Heart left ventricle (tissue), 16 donors: Measurements from ENCODE around the gene MAML1. TPM values are rescaled to one million over a fixed set of nuclear protein-coding genes. Genes with fewer than 3 reads are reported as not detected.

Experiments used
- ATAC-seq, 4 donors: fragments of 200-7000 bp; cut with Tn5 transposase; one replicate each; pipeline ENCODE4 v1.9.1; 2020 to 2022; ENCODE audit warnings: moderate library complexity in 4 of 4, mild to moderate bottlenecking in 3 of 4, moderate number of reproducible peaks in 1 of 4
- DNase-seq, 5 donors: peaks; one replicate each; pipeline ENCODE4 v3.0.0-alpha.2; 2020
- H3K27ac ChIP-seq, 12 donors: fragments of 200-600 bp; sonication (generic) in 4 of 12; one replicate each; pipeline versions ENCODE4 v1.5.0 to v1.8.0; 2016 to 2022; ENCODE audit warnings: mild to moderate bottlenecking in 2 of 12
- H3K27me3 ChIP-seq, 9 donors: fragments of 200-600 bp; sonication (generic) in 2 of 9; one replicate each; pipeline versions ENCODE4 v1.5.1 to v1.8.0; 2016 to 2022; ENCODE audit warnings: mild to moderate bottlenecking in 3 of 9
- H3K36me3 ChIP-seq, 9 donors: fragments of 200-600 bp; sonication (generic) in 2 of 9; one replicate each; pipeline versions ENCODE4 v1.5.0 to v1.8.0; 2018 to 2022; ENCODE audit warnings: mild to moderate bottlenecking in 2 of 9
- H3K4me1 ChIP-seq, 12 donors: fragments of 200-600 bp; sonication (generic) in 4 of 12; one replicate each; pipeline versions ENCODE4 v1.5.0 to v1.8.0; 2016 to 2022; ENCODE audit warnings: mild to moderate bottlenecking in 3 of 12
- H3K4me3 ChIP-seq, 12 donors: fragments of 200-600 bp; sonication (generic) in 4 of 12; one replicate each; pipeline versions ENCODE4 v1.5.0 to v1.8.0; 2017 to 2022; ENCODE audit warnings: mild to moderate bottlenecking in 9 of 12, moderate library complexity in 4 of 12
- H3K9me3 ChIP-seq, 12 donors: fragments of 200-600 bp; sonication (generic) in 4 of 12; one replicate each; pipeline versions ENCODE4 v1.5.0 to v1.8.0; 2016 to 2022; ENCODE audit warnings: mild to moderate bottlenecking in 1 of 12
- POLR2A ChIP-seq, 2 donors: fragments of 450-650 bp; IDR thresholded peaks; one replicate each; pipeline ENCODE4 v1.6.1; 2017; ENCODE audit warnings: antibody characterized with exemption in 2 of 2, mild to moderate bottlenecking in 2 of 2, moderate library complexity in 2 of 2
- WGBS, 4 donors: extraction: QIAGEN DNeasy Blood & Tissue Kit in 2 of 4; methylation state at CpG; one replicate each; pipeline versions ENCODE4 v1.1.5 to v1.1.7; 2013 to 2018; 5-methylcytosine and 5-hydroxymethylcytosine counted together
- intact Hi-C, 10 donors: fragments of 100-400 bp; cut with DNase I; formaldehyde crosslinking; loops; one replicate each; pipeline versions ENCODE4 v1.11.1 to v1.14.2; 2022
- polyA plus RNA-seq, 2 donors: library from polyadenylated mRNA; stranded (reverse); fragments of 200-250 nt; gene quantifications; one replicate each; pipeline ENCODE4 v1.2.3, GENCODE V29; 2013
- total RNA-seq, 9 donors: library from RNA; depleted of rRNA in 2 of 9; stranded (reverse); fragments of >200 nt in 2 of 9; fragmentation: NEBNext Ultra II Directional in 3 of 9; extraction: Animal tissue kit (Norgen Biotek cat#: 25700) in 3 of 9; gene quantifications; one replicate each; pipeline versions ENCODE4 v1.1.0 to v1.2.4, GENCODE V29; 2016 to 2023
- TF ChIP-seq, protein P1 (sequence below), 12 donors: fragments of 200-600 bp; sonication (generic) in 4 of 12; IDR thresholded peaks; one replicate each; pipeline versions ENCODE4 v1.5.0 to v1.8.0; 2018 to 2022; ENCODE audit warnings: antibody characterized with exemption in 12 of 12, mild to moderate bottlenecking in 5 of 12
- donor health status: ischemic (EF 13 %, LVEDD 7.1; RV severe dilation, severe dysfunction).
- donor health status: healthy with polysubstance abuse.
- donor health status: DM: no; HTN: yes; CAD: no.
- donor health status: DM: no; HTN: no; CAD: no.
- donor health status: ischemic (EF 25% LVEDD 6.9; RV normal size, moderate dysfunction).
- donor health status: ischemic (EF 25% LVEDD 5.7; RV mildly dilated, moderate dysfunction).
- donor health status: healthy.
- donor health status: DM: yes; HTN: yes; CAD: no.
- donor health status: ischemic (EF 35%, LVEDD 5.7; RV mildly dilated, moderate dysfunction).
- donor health status: nonischemic (EF 11% LVEDD 7.7; RV severe dilation, severe dysfunction).
- donor health status: DM: yes; HTN: yes; CAD: no.
- donor health status: PGD.
- donor health status: ischemic (EF 29% LVEDD 5.4; RV normal size, mild dysfunction).
- donor health status: nonischemic (EF 23%, LVEDD 6.1; RV moderate dilation, normal function).

MAML1 gene
- total and polyA plus RNA-seq, 11 donors = 6.9 to 18.0 (median 11.8) TPM

DNA sequence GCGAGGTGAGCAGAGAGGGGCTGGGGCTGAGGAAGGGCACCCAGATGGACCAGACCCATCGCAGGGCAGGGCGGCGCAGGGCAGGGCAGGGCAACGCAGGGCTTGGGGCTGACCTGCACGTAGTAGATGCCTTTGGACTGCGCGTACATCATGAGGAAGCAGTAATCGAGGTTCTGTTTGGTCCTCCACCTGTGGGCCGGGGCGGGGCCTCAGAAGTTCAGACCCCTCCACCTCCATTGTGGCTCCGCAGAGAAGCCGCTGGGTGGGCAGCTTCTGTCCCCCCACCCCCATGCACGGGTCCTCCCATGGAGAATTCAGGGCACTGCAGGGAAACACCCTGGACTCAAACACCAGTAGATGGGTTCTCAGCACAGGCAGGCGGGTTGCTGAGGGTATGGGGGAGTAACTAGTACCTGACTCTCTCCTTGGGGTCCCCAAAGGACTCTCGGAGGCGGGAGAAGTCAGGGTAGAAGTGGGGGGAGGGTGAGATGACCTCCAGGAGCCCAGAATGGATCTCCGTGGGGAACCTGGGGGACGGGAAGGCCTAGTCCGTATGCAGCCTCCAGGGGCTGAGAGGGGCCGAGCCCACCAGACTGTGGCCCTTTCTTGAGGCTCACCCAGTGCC lies 67.6 kb downstream of the MAML1 start:
- intact Hi-C loops = loop anchor here in 6 of 10 donors (5.0 to 10.0 kb wide), 3 partner anchors 55 to 107 kb away; partner anchors contain the start of genes TBC1D9B (in 6 of the 6) and MRNIP (in 1 of the 6)
- WGBS, 4 donors = 95 to 96% (median 95%) methylated on average over 20 to 21 of the region's 21 CpGs
- Histone ChIP-seq H3K9me3 (no peaks in the 10 kb centered on the region), H3K27ac (no peak overlapping the region), H3K27me3 (no peaks in the 10 kb centered on the region), H3K36me3 (peaks cover 7 to 56% (median 42%) of the 10 kb centered on the region in 9 donors), H3K4me1 (peaks cover 4 to 55% (median 47%) of the 10 kb centered on the region in 12 donors), H3K4me3 (no peak overlapping the region)
- TF ChIP-seq, protein P1, sequence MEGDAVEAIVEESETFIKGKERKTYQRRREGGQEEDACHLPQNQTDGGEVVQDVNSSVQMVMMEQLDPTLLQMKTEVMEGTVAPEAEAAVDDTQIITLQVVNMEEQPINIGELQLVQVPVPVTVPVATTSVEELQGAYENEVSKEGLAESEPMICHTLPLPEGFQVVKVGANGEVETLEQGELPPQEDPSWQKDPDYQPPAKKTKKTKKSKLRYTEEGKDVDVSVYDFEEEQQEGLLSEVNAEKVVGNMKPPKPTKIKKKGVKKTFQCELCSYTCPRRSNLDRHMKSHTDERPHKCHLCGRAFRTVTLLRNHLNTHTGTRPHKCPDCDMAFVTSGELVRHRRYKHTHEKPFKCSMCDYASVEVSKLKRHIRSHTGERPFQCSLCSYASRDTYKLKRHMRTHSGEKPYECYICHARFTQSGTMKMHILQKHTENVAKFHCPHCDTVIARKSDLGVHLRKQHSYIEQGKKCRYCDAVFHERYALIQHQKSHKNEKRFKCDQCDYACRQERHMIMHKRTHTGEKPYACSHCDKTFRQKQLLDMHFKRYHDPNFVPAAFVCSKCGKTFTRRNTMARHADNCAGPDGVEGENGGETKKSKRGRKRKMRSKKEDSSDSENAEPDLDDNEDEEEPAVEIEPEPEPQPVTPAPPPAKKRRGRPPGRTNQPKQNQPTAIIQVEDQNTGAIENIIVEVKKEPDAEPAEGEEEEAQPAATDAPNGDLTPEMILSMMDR (IDR thresholded peaks at IDR 0.05) = no peak
- no peak for TF ChIP-seq POLR2A (IDR thresholded peaks at IDR 0.05)
- ATAC-seq (no peak), DNase-seq (peak in 2 of 5 donors; percentile 23 to 53)

DNA sequence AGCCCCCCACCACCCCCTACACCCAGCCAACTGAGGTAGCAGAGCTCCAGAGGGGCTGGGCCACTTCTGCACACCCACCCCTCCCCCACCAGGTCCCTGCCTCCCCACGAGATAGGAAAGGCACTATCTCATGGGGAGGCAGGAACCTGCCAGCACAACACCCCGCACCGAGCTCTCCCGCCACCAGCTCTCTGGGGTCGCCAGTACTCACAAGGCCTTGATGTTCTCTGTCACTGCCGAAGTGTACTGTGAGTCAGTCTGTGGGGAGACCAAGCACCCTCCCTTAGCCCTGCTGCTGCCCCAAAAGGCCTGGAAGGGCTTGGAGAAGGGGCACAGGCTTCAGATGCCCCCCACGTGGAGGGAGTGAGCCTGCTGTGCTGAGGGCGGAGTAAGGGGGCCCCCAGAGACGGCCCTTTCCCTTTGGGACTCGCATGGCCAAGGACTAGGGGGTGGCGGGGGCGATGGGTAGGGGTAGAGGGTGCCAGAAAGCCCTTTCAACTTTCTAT lies 68.1 kb downstream of the MAML1 start:
- intact Hi-C loops = loop anchor here in 6 of 10 donors (5.0 to 10.0 kb wide), 3 partner anchors 54 to 107 kb away; partner anchors contain the start of genes TBC1D9B (in 6 of the 6) and MRNIP (in 1 of the 6)
- Histone ChIP-seq H3K27me3 (no peaks in the 10 kb centered on the region), H3K36me3 (peaks cover 7 to 56% (median 42%) of the 10 kb centered on the region in 9 donors), H3K27ac (no peak overlapping the region), H3K4me3 (no peak overlapping the region), H3K9me3 (no peaks in the 10 kb centered on the region), H3K4me1 (peaks cover 0 to 53% (median 47%) of the 10 kb centered on the region in 12 donors)
- TF ChIP-seq, protein P1 (IDR thresholded peaks at IDR 0.05) = no peak
- no peak for TF ChIP-seq POLR2A (IDR thresholded peaks at IDR 0.05)
- ATAC-seq = no peak
- DNase-seq = peak in 2 of 5 donors; percentile 25 to 34
- WGBS, 4 donors = 63 to 90% (median 76%) methylated on average over 6 to 12 of the region's 12 CpGs

DNA sequence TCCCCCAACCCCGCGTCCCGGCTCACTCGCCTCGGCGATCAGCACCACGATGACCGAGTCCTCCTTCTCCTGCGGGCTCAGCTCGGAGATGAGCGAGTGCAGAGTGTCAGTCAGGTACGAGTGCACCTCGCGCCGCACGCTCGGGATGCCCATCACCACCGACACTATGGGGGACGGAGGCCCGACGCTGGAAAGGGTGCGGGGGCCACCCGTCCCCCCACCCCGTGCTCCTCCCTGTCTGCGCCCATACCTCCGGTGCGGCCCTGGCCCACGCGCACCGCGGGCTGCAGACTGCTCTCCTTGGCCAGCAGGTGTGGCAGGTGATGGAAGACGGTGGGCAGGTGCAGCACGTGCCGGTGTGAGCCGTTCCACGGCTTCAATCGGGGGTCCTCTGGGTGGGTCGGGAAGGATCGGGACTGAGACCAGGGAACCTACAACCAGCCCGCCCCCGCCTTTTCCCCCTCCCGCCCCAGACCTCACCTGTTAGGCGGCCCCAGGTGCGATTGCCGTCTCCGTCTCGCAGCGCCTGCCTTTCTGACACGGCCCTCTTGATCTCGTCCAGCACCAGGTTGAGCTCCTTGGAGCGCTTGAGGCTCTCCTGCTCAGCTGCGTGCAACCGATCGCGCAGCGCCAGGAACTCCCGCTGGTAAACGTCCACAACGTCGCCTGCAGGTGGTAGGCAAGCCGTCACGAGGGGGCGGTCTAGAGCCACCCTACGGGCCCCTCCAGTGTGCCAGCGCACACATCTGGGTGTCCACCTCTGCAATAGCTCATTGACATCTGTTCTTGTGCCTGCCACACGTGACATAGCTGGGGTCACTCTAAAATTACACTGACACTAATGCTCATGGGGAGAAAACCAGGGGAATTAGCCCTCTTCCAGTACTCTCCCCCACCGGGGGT lies 68.9 kb downstream of the MAML1 start:
- H3K4me1 ChIP-seq = peaks cover 0 to 49% (median 42%) of the 10 kb centered on the region in 12 donors
- DNase-seq (peak; percentile 71 to 86 (median 74)), ATAC-seq (peak in 3 of 4 donors; percentile 15 to 51 (median 25))
- H3K4me3 ChIP-seq = no peak overlapping the region
- TF ChIP-seq POLR2A (IDR thresholded peaks at IDR 0.05) = no peak
- TF ChIP-seq, protein P1 (IDR thresholded peaks at IDR 0.05) = peak; percentile 43 to 76 (median 64)
- no peaks in the 10 kb centered on the region for H3K27me3 ChIP-seq
- intact Hi-C loops = loop anchor here in 6 of 10 donors (5.0 to 10.0 kb wide), 3 partner anchors 53 to 106 kb away; partner anchors contain the start of genes TBC1D9B (in 6 of the 6) and MRNIP (in 1 of the 6)
- H3K36me3 ChIP-seq = peaks cover 7 to 56% (median 42%) of the 10 kb centered on the region in 9 donors
- no peak overlapping the region for H3K27ac ChIP-seq
- 66 to 70% (median 67%) methylated on average over 48 to 67 of the region's 67 CpGs for WGBS, 4 donors
- H3K9me3 ChIP-seq = no peaks in the 10 kb centered on the region
